ENCODE measurements around the gene CLPTM1L. TPM values are rescaled to one million over a fixed set of nuclear protein-coding genes. Genes with fewer than 3 reads are reported as not detected.

Gene CLPTM1L
- polyA plus RNA-seq, 3 donors: 14.1 to 76.2 (median 35.0) TPM

DNA sequence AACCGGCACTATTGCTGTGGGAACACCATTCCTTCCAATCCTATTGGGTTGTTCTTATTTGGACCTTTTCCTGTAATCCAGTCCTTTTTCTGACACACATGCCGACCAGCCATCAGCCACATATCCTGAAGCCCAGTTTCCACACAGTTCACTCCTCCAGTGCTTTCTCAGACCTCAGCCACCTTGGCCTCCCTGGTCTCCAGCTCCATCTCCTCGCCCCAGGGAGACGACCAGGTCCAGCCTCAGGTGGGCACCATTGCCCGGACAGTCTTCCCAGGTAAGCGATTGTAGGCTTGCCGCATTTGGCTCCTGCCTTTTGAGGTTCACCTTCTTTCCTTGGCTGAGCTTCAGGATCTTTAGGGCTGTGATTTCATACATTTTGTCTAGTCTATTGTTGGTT, 34.8 kb downstream of the CLPTM1L start:
- TF ChIP-seq, protein P1, sequence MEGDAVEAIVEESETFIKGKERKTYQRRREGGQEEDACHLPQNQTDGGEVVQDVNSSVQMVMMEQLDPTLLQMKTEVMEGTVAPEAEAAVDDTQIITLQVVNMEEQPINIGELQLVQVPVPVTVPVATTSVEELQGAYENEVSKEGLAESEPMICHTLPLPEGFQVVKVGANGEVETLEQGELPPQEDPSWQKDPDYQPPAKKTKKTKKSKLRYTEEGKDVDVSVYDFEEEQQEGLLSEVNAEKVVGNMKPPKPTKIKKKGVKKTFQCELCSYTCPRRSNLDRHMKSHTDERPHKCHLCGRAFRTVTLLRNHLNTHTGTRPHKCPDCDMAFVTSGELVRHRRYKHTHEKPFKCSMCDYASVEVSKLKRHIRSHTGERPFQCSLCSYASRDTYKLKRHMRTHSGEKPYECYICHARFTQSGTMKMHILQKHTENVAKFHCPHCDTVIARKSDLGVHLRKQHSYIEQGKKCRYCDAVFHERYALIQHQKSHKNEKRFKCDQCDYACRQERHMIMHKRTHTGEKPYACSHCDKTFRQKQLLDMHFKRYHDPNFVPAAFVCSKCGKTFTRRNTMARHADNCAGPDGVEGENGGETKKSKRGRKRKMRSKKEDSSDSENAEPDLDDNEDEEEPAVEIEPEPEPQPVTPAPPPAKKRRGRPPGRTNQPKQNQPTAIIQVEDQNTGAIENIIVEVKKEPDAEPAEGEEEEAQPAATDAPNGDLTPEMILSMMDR (IDR thresholded peaks at IDR 0.05): no peak
- Histone ChIP-seq H3K27me3 (ENCODE audit: control insufficient read depth in 2 of 2, insufficient read depth in 2 of 2, low read length in 2 of 2) (peaks cover 0 to 12% of the 10 kb centered on the region in 2 donors), H3K36me3 (replicated peaks in 1 of 2; ENCODE audit: control insufficient read depth in 1 of 2, insufficient read depth in 2 of 2, low read length in 2 of 2) (no peaks in the 10 kb centered on the region), H3K4me2 (replicated peaks; ENCODE audit: extremely low read depth, low read length, poor library complexity, severe bottlenecking) (no peak overlapping the region), H3K9ac (ENCODE audit: insufficient read depth, low read length, poor library complexity, severe bottlenecking) (no peak overlapping the region), H3K79me2 (ENCODE audit: insufficient read depth, low read length) (no peaks in the 10 kb centered on the region), H3K4me3 (replicated peaks in 1 of 3; ENCODE audit: low read depth in 2 of 3, low read length in 3 of 3) (no peak overlapping the region), H2AFZ (ENCODE audit: insufficient read depth, low read depth, low read length, poor library complexity, severe bottlenecking) (no peak overlapping the region), H3K27ac (ENCODE audit: low read depth in 1 of 2, low read length in 2 of 2) (no peak overlapping the region), H3K4me1 (ENCODE audit: control insufficient read depth in 1 of 2, insufficient read depth in 2 of 2, low read length in 2 of 2) (peaks cover 22 to 24% of the 10 kb centered on the region in 2 donors), H4K20me1 (ENCODE audit: insufficient read depth, low read length) (no peaks in the 10 kb centered on the region), H3K9me3 (replicated peaks in 1 of 2; ENCODE audit: control insufficient read depth in 1 of 2, insufficient read depth in 1 of 2, low read length in 2 of 2) (peaks cover 17 to 23% of the 10 kb centered on the region in 2 donors)
- no peak for DNase-seq
- Mint-ChIP-seq H3K27ac (no peak overlapping the region), H3K4me3 (no peak overlapping the region), H3K9me3 (peaks cover 8 to 26% (median 23%) of the 10 kb centered on the region in 7 donors), H3K36me3 (peaks cover 0 to 3% of the 10 kb centered on the region in 2 donors), H3K4me1 (peaks cover 30% of the 10 kb centered on the region), H3K27me3 (ENCODE audit: low read depth in 3 of 3) (peaks cover 19 to 29% (median 22%) of the 10 kb centered on the region in 3 donors)
- intact Hi-C loops (cut with micrococcal nuclease): no loop called here
- 97% methylated on average over 7 of the region's 7 CpGs for WGBS (ENCODE audit: insufficient coverage)

DNA sequence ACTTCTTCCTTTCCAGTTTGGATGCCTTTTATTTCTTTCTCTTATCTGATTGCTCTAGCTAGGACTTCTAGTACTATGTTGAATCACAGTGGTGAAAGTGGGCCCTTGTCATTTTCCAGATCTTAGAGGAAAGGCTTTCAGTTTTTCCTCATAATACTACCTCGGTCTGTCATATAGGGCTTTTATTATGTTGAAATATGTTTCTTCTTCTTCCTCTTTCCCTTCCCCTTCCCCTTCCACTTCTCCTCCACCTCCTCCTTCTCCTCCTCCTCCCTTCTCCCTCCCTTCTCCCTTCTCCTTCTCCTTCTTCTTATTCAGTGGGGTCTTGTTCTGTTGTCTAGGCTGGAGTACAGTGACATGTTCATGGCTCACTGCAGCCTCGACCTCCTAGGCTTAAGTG, 40.9 kb downstream of the CLPTM1L start:
- TF ChIP-seq, protein P1 (IDR thresholded peaks at IDR 0.05): no peak
- no peaks in the 10 kb centered on the region for H4K20me1 ChIP-seq (ENCODE audit: insufficient read depth, low read length)
- H3K4me1 ChIP-seq (ENCODE audit: control insufficient read depth in 1 of 2, insufficient read depth in 2 of 2, low read length in 2 of 2): peaks cover 5 to 12% of the 10 kb centered on the region in 2 donors
- Mint-ChIP-seq H3K27ac (peak overlapping the region in 1 of 7 donors; percentile 43), H3K4me1 (peaks cover 21% of the 10 kb centered on the region), H3K9me3 (peaks cover 0 to 3% (median 0%) of the 10 kb centered on the region in 7 donors), H3K4me3 (no peak overlapping the region), H3K36me3 (no peaks in the 10 kb centered on the region), H3K27me3 (ENCODE audit: low read depth in 3 of 3) (peaks cover 1 to 8% (median 5%) of the 10 kb centered on the region in 3 donors)
- intact Hi-C loops (cut with micrococcal nuclease): no loop called here
- H3K4me2 ChIP-seq (replicated peaks; ENCODE audit: extremely low read depth, low read length, poor library complexity, severe bottlenecking): no peak overlapping the region
- no peak overlapping the region for H3K27ac ChIP-seq (ENCODE audit: low read depth in 1 of 2, low read length in 2 of 2)
- H3K9ac ChIP-seq (ENCODE audit: insufficient read depth, low read length, poor library complexity, severe bottlenecking): no peak overlapping the region
- 60% methylated on average over 1 of the region's 2 CpGs for WGBS (ENCODE audit: insufficient coverage)
- no peak overlapping the region for H3K4me3 ChIP-seq (replicated peaks in 1 of 3; ENCODE audit: low read depth in 2 of 3, low read length in 3 of 3)
- H3K9me3 ChIP-seq (replicated peaks in 1 of 2; ENCODE audit: control insufficient read depth in 1 of 2, insufficient read depth in 1 of 2, low read length in 2 of 2): no peaks in the 10 kb centered on the region
- peak in 1 of 3 donors; percentile 9 for DNase-seq
- H3K79me2 ChIP-seq (ENCODE audit: insufficient read depth, low read length): no peaks in the 10 kb centered on the region
- no peaks in the 10 kb centered on the region for H3K27me3 ChIP-seq (ENCODE audit: control insufficient read depth in 2 of 2, insufficient read depth in 2 of 2, low read length in 2 of 2)
- H2AFZ ChIP-seq (ENCODE audit: insufficient read depth, low read depth, low read length, poor library complexity, severe bottlenecking): no peak overlapping the region
- no peaks in the 10 kb centered on the region for H3K36me3 ChIP-seq (replicated peaks in 1 of 2; ENCODE audit: control insufficient read depth in 1 of 2, insufficient read depth in 2 of 2, low read length in 2 of 2)
